ENCODE data around the gene NECTIN4. TPM values are rescaled to one million over a fixed set of nuclear protein-coding genes. Genes with fewer than 3 reads are reported as not detected.

Gene NECTIN4
- total and polyA plus RNA-seq, 2 of the 13 experiments (the other 11 are each of a cell fraction or from before 2014, with no cell fraction given) = 5.9 to 12.4 TPM

- TF ChIP-seq ZBTB4 (CRISPR knock-in tag; IDR thresholded peaks at IDR 0.05; ENCODE audit: borderline replicate concordance) = no peak; the same call in 1 of the 2 replicates
- no peak for TF ChIP-seq HIC2 (CRISPR knock-in tag; IDR thresholded peaks at IDR 0.05; ENCODE audit: low read depth)
- TF ChIP-seq RCOR2 (CRISPR knock-in tag; IDR thresholded peaks at IDR 0.05) = no peak
- TF ChIP-seq MLX (CRISPR knock-in tag; IDR thresholded peaks at IDR 0.05) = no peak
- no peak for TF ChIP-seq ZNF263 (CRISPR knock-in tag; IDR thresholded peaks at IDR 0.05)
- TF ChIP-seq ZBTB44 (CRISPR knock-in tag; IDR thresholded peaks at IDR 0.05) = no peak
- peak; percentile 69; the same call in 1 of the 2 replicates for TF ChIP-seq TFAP4 (IDR thresholded peaks at IDR 0.05; ENCODE audit: borderline replicate concordance, low read depth)
- TF ChIP-seq GLMP (CRISPR knock-in tag; IDR thresholded peaks at IDR 0.05; ENCODE audit: borderline replicate concordance) = no peak
- TF ChIP-seq FOXO4 (CRISPR knock-in tag; conservative IDR thresholded peaks at IDR 0.05) = no peak
- TF ChIP-seq IRF9 (CRISPR knock-in tag; IDR thresholded peaks at IDR 0.05; ENCODE audit: borderline replicate concordance) = no peak
- TF ChIP-seq RFX1 (IDR thresholded peaks at IDR 0.05) = no peak
- 0 out of 2 replicates have a peak, but pooled peaks have one; percentile 39 for TF ChIP-seq MXD1 (CRISPR knock-in tag; IDR thresholded peaks at IDR 0.05)
Measured at GRCh38 chr1:161132410-161133219, 43.3 kb upstream of the NECTIN4 start, which contains the start of gene DEDD (continued).

Measured in HepG2 (cell line).